GM20000 (cell line): ENCODE data around the gene HMG20B.

ENCODE experiments used
- DNase-seq: peaks from one replicate; pipeline ENCODE4 v3.0.0; 2012; ENCODE audit warnings: low spot score
- TF ChIP-seq, protein P1 (sequence below): IDR thresholded peaks from 2 replicates; pipeline ENCODE4 v1.5.1; 2012; ENCODE audit warnings: mild to moderate bottlenecking, control low read depth; ENCODE audit errors: extremely low read depth, missing control alignments

Gene HMG20B

DNA sequence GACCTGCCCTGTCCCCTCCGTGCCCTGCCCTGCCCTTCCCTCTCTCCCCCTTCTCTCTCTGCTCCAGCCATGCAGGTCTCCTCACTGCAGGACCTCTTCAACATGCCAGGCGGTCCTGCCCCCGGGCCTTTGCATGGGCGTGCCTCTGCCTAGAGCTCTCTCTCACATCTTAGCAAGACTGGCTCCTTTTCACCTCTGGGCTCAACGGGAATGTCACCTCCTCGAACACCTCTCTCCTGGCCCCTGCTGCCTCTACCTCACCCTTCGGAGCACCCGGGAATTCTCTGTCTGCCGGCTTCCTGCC, 21.0 kb upstream of the HMG20B start:
- TF ChIP-seq, protein P1, sequence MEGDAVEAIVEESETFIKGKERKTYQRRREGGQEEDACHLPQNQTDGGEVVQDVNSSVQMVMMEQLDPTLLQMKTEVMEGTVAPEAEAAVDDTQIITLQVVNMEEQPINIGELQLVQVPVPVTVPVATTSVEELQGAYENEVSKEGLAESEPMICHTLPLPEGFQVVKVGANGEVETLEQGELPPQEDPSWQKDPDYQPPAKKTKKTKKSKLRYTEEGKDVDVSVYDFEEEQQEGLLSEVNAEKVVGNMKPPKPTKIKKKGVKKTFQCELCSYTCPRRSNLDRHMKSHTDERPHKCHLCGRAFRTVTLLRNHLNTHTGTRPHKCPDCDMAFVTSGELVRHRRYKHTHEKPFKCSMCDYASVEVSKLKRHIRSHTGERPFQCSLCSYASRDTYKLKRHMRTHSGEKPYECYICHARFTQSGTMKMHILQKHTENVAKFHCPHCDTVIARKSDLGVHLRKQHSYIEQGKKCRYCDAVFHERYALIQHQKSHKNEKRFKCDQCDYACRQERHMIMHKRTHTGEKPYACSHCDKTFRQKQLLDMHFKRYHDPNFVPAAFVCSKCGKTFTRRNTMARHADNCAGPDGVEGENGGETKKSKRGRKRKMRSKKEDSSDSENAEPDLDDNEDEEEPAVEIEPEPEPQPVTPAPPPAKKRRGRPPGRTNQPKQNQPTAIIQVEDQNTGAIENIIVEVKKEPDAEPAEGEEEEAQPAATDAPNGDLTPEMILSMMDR, result no peak
- no peak for DNase-seq

DNA sequence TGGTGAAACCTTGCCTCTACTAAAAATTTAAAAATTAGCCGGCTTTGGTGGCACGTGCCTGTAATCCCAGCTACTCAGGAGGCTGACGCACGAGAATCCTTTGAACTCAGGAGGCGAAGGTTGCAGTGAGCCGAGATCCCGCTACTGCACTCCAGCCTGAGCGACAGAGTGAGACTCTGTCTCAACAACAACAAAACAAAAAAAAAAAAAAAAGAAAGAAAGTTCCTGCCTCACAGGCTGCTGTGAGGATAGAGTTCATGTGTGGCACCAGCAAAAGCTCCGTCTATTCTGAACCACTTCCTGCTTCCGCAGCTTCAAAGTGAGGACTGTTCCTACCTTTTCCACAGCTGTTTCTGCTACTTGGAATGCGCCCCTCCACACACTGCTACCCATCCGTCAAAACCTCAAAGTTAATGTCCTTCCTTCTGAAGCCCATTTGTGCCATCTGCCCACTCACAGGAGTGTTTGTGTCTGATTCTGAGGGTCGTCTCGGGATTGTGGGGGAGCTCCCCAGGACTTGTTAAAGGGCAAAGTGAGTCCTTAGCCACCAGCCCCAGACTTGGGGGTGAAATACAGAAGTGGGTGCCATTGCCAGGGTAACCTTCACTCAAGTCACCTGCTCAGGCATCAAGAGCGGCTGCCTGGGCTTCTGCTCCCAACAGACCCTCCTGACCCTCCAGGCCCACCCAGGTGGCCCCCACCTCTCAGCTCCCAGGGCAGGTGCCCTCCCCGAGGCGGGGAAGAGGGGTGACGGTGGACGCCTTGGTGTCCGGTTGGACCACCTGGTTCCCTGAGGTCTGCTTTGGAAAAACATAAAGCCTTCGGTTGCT, 18.3 kb upstream of the HMG20B start:
- DNase-seq, result no peak
- TF ChIP-seq, protein P1, result no peak

DNA sequence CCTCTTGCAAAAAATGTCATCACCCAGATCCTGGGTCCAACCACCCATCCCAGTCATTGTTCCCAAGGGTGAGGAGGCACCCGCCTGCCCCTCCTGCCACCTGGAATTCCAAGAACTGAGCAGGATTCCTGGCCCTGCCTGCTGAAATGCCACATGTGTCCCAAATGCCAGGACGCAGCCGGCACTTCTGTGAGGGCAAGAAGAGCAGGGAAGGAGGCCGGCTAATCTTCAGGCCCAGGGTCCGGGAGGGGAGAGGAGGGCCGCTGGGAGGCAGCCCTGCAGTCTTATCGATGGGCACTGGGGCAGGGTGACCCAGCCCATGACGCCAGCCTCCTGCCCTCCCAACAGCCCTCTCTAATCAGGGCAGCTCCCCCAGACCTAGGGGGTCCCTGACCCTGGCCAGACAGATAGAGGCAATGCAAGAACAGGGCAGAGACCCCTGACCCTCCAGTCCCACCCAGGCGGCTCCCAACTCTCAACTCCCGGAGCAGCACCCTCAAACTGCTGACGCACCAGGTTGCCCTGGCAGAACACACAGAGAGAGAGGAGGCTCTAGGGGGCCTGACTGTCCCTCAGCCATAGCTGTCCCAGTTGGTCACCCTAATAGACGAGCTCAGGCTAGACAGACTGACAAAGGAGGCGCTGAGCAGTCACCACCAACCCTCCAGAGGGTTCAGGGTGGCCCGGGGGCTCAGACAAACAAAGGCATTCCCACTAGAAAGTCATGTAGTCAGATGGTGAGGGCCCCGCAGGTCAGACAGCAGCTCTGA, 16.9 kb upstream of the HMG20B start:
- DNase-seq, result no peak

DNA sequence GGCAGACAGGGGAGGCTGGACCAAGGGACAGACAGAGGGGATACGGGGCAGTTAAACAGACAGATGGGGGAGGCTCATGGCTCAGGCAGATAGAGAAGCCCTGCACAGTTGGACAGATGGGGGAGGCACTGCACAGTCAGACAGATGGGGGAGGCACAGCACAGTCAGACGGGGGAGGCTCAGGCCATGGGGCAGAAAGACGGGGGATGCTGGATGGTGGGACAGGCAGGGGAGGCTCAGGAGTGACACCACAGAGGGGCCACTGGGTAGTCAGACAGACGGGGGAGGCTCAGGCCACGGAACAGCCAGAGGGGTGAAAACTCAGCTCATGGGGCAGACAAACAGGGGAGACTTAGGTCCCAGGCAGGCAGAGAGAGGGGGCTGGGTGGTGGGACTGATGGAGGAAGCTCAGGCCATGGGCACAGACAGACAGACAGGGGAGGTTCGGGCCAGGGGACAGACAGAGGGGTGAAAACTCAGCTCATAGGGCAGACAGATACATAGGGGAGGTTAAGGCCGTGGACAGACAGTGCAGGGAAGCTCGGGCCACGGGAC, 16.2 kb upstream of the HMG20B start:
- no peak for DNase-seq
- TF ChIP-seq, protein P1, result no peak

More for the DNA sequence above, 16.9 kb upstream of the HMG20B start:
- TF ChIP-seq, protein P1, result no peak

DNA sequence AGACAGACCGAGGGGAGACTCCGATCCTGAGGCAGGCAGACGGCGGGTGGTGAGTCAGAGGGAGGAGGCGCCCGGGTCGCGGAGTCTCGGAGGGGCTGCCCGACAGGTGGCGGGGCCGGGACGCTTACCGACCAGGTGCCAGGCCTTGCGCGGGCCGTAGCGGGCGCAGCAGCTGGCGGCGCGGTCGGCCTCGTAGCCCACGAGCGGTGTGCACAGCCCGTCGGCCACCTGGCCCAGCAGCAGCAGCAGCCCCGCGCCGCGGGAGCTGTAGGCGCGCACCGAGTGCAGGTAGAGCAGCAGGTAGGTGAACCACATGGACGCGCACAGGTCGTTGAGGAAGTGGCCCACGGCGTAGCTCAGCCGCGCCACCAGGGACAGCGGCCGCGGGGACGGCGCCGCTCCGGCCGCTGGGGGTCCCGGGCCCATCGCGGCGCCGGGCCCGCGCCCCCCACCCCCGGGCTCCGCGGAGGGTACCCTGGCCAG, 15.7 kb upstream of the HMG20B start:
- DNase-seq, result peak; percentile 76
- TF ChIP-seq, protein P1, result no peak

DNA sequence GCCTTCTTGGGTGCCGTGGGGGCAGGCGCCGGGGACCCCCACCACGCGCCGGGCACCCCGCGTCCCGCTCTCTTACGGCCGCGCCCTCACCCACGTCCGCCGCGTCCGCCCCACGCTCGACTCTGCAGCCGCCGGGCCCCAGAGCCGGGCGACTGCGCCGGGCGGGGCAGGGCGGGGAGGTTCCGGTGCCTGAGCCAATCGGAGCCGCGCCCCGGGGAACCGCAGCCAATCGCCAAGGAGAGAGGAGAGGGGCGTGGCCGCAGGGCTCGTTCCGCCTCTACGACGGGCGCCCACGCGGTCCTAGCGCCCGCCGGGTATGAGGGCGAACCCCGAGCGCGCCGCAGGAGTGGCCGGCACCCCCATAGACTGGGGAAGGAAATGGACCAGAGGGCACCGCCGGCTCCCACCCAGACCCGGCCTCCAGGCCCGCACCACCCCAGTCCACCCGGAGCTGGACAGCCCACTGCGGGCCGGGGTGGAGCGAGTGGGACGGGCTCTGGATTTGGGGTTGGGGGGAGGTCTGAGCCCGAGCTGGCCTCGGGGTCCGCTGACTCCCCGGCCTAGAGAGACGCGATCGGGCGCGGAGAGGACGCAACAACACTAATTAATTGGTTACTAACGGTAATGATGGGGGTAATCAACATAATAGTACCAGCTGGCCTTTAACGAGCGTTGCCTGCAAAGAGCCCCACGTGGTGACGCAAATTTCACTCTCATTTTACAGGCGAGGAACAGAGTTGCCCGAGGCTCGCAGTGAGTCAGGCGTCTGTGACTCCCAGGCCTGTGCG, 15.1 kb upstream of the HMG20B start, which contains the start of gene MFSD12:
Gene MFSD12, minus strand, starts transcription at position 126 of the 788 bp plus-strand sequence. CDS start 183 bp downstream, outside the sequence.
- DNase-seq, result peak; percentile 100
- TF ChIP-seq, protein P1, result no peak
